OCI-LY1 (cell line): ENCODE measurements around the gene FCSK.
A peak's percentile ranks its signal among the peaks of the same experiment; 100 is the strongest.

Source experiments
- H2AFZ ChIP-seq: fragments of 200-600 bp; sonication (generic), shearing (Covaris generic); 2 replicates; pipeline ENCODE4 v1.6.0; 2014; ENCODE audit warnings: antibody characterized with exemption, mild to moderate bottlenecking, low read length
- H3F3A ChIP-seq: fragments of 200-600 bp; sonication (generic), shearing (Covaris generic); 2 replicates; pipeline ENCODE4 v1.6.0; 2014; ENCODE audit warnings: mild to moderate bottlenecking, antibody characterized with exemption, low read length, moderate library complexity; ENCODE audit not compliant: insufficient read depth
- H3K27ac ChIP-seq: fragments of 200-600 bp; sonication (generic); 2 replicates; pipeline ENCODE4 v1.5.1; 2014; ENCODE audit warnings: low read length, mixed run types, mild to moderate bottlenecking, low read depth; ENCODE audit not compliant: poor library complexity, severe bottlenecking
- H3K27me3 ChIP-seq: fragments of 200-600 bp; sonication (generic); 2 replicates; pipeline ENCODE4 v1.6.0; 2014; ENCODE audit warnings: antibody characterized with exemption, mild to moderate bottlenecking, low read length, moderate library complexity; ENCODE audit not compliant: insufficient read depth
- H3K36me3 ChIP-seq: fragments of 200-600 bp; sonication (generic); 2 replicates; pipeline ENCODE4 v1.6.1; 2014; ENCODE audit warnings: mild to moderate bottlenecking, antibody characterized with exemption, low read length, moderate library complexity, mixed read lengths; ENCODE audit not compliant: insufficient read depth
- H3K4me1 ChIP-seq: fragments of 200-600 bp; sonication (generic); 2 replicates; pipeline ENCODE4 v1.5.1; 2014; ENCODE audit warnings: mild to moderate bottlenecking, low read length, moderate library complexity; ENCODE audit not compliant: insufficient read depth, severe bottlenecking
- H3K4me2 ChIP-seq: fragments of 200-600 bp; sonication (generic), shearing (Covaris generic); 2 replicates; pipeline ENCODE4 v1.6.1; 2014; ENCODE audit warnings: low read length
- H3K4me3 ChIP-seq: fragments of 200-600 bp; sonication (generic); 2 replicates; pipeline ENCODE4 v1.5.1; 2014; ENCODE audit warnings: low read length, low read depth, mild to moderate bottlenecking, mixed read lengths; ENCODE audit not compliant: poor library complexity, severe bottlenecking
- H3K79me2 ChIP-seq: fragments of 200-600 bp; shearing (Covaris generic); 2 replicates; pipeline ENCODE4 v1.6.1; 2016; ENCODE audit warnings: mixed run types, low read length, mixed read lengths; ENCODE audit not compliant: insufficient read depth
- H3K9ac ChIP-seq: fragments of 200-600 bp; sonication (generic), shearing (Covaris generic); 2 replicates; pipeline ENCODE4 v1.6.1; 2014; ENCODE audit warnings: mild to moderate bottlenecking, low read length, mixed read lengths
- H3K9me2 ChIP-seq: fragments of 200-600 bp; sonication (generic), shearing (Covaris generic); 2 replicates; pipeline ENCODE4 v1.6.1; 2014; ENCODE audit warnings: low read depth, mild to moderate bottlenecking, low read length, mixed read lengths
- H3K9me3 ChIP-seq: fragments of 200-600 bp; shearing (Covaris generic); 2 replicates; pipeline ENCODE4 v1.6.1; 2014; ENCODE audit warnings: low read length, mixed read lengths
- H4K20me1 ChIP-seq: fragments of 200-600 bp; sonication (generic), shearing (Covaris generic); 2 replicates; pipeline ENCODE4 v1.6.0; 2016; ENCODE audit warnings: mild to moderate bottlenecking, low read length; ENCODE audit not compliant: insufficient read depth
- EZH2 ChIP-seq: fragments of 200-600 bp; sonication (generic), shearing (Covaris generic); IDR thresholded peaks from 2 replicates; pipeline ENCODE4 v1.8.0; 2017; ENCODE audit warnings: borderline replicate concordance, mixed run types, mild to moderate bottlenecking, antibody characterized with exemption, low read length, moderate library complexity, mixed read lengths
- TF ChIP-seq, protein P1 (sequence below): fragments of 200-600 bp; sonication (generic), shearing (Covaris generic); IDR thresholded peaks from 2 replicates; pipeline ENCODE4 v1.5.1; 2017; ENCODE audit warnings: mild to moderate bottlenecking, antibody characterized with exemption, low read length, moderate library complexity, mixed read lengths

The FCSK gene

DNA sequence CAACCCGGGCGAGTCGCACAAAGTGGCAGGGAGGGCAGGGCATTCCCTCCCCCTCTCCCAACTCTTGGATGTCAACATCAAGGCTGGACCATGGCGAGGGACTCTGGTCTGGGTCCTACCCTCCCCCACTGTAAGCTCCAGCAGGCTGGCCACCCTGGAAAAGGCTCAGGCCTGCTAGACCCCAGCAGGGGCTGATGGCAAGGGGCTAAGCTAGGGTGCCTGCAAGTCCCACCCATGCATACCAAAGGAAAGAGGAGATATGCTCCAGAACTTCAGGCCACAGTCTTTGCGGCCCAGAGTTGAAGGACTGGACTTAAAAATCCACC lies 35.4 kb upstream of the FCSK start:
- no peak overlapping the region; the same call in 1 of the 2 replicates for H3K4me2 ChIP-seq
- H3K27ac ChIP-seq, result peak overlapping the region; percentile 51
- no peaks in the 10 kb centered on the region for H4K20me1 ChIP-seq
- no peak overlapping the region for H3K4me3 ChIP-seq
- peaks cover 43% of the 10 kb centered on the region for H3K4me1 ChIP-seq
- H3K79me2 ChIP-seq, result no peaks in the 10 kb centered on the region
- no peak for TF ChIP-seq EZH2
- TF ChIP-seq, protein P1, sequence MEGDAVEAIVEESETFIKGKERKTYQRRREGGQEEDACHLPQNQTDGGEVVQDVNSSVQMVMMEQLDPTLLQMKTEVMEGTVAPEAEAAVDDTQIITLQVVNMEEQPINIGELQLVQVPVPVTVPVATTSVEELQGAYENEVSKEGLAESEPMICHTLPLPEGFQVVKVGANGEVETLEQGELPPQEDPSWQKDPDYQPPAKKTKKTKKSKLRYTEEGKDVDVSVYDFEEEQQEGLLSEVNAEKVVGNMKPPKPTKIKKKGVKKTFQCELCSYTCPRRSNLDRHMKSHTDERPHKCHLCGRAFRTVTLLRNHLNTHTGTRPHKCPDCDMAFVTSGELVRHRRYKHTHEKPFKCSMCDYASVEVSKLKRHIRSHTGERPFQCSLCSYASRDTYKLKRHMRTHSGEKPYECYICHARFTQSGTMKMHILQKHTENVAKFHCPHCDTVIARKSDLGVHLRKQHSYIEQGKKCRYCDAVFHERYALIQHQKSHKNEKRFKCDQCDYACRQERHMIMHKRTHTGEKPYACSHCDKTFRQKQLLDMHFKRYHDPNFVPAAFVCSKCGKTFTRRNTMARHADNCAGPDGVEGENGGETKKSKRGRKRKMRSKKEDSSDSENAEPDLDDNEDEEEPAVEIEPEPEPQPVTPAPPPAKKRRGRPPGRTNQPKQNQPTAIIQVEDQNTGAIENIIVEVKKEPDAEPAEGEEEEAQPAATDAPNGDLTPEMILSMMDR, result no peak
- no peaks in the 10 kb centered on the region for H3K9me2 ChIP-seq
- H2AFZ ChIP-seq, result no peak overlapping the region
- H3K36me3 ChIP-seq, result no peaks in the 10 kb centered on the region
- no peaks in the 10 kb centered on the region for H3K27me3 ChIP-seq
- no peaks in the 10 kb centered on the region for H3K9me3 ChIP-seq
- H3F3A ChIP-seq, result no peaks in the 10 kb centered on the region
- no peak overlapping the region; the same call in 1 of the 2 replicates for H3K9ac ChIP-seq

DNA sequence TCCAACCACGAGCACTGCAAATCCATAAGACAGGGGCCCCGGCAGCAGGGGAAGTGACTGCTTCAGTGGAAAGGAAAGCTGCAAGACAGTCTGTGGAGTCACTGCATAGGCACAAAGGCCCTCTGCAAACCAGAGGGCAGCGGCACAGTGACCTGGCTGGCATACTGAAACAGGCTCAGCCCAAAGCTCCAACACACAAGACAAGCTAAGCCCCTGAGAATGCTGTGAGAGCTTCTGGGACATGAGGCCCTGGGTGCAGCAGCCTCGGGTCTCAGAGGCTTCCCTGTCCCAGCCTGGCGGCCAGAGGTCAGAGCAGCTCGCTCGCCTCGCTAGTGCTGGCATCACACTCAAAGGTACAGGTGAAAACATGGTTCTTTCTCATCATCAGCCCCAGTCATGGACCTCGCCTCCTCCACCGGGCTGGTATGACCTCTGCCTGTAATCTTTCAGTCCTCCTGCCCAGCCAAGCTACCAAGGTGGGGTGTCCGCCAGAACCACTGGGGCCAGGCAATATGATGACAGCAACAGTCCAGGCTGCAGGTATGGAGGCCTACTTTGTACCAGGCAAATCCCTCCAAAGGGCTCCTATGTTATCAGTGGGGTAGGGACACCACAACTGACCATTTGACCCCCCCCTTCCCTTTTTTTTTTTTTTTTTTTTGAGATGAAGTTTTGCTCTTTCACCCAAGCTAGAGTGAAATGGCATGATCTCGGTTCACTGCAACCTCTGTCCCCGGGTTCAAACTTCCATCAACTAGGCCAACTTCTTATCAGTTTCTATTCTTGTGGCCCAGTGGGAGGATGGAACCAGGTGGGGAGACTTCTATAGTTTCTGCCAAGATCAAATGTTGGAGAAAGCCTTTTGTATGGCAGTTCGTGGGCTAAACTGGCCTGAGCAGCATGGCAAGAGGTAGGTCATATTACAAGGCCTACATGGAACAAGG lies 34.7 kb upstream of the FCSK start:
- Histone ChIP-seq H3K9me2 (no peaks in the 10 kb centered on the region), H3K9ac (no peak overlapping the region; the same call in 1 of the 2 replicates), H3K79me2 (no peaks in the 10 kb centered on the region), H3K4me1 (peaks cover 43% of the 10 kb centered on the region), H2AFZ (no peak overlapping the region), H3K27ac (peak overlapping the region; percentile 51), H3K4me2 (no peak overlapping the region; the same call in 1 of the 2 replicates), H3K36me3 (no peaks in the 10 kb centered on the region), H3K4me3 (no peak overlapping the region), H4K20me1 (no peaks in the 10 kb centered on the region), H3K27me3 (no peaks in the 10 kb centered on the region), H3K9me3 (no peaks in the 10 kb centered on the region), H3F3A (no peaks in the 10 kb centered on the region)
- TF ChIP-seq, protein P1, result no peak
- no peak for TF ChIP-seq EZH2

DNA sequence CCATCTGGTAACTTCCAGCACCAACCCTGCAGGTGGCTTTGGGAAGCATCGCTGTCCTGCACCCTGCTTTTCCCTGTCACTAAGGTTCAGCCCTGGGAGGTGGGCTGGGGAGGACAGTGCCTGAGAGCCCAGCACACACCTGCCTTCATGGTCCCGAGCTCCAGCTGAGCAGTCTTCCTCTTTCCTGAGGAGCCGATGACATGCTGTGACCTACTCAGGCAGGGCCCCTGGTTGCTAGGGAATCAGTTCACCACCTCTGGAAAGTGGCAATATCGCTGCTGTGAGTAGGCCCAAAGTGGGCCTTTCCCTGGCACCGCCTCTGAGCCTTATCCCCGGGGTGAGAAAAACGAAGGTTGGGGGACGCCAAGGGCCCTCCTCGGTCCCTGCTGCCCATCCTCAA lies 33.4 kb upstream of the FCSK start:
- H3K9ac ChIP-seq, result no peak overlapping the region

More for the DNA sequence above, 33.4 kb upstream of the FCSK start:
- Histone ChIP-seq H3K4me2 (no peak overlapping the region), H2AFZ (no peak overlapping the region), H3K79me2 (no peaks in the 10 kb centered on the region), H3K27me3 (no peaks in the 10 kb centered on the region), H3K4me1 (peaks cover 43% of the 10 kb centered on the region), H3K9me2 (no peaks in the 10 kb centered on the region), H3K36me3 (no peaks in the 10 kb centered on the region), H3F3A (no peaks in the 10 kb centered on the region), H3K4me3 (no peak overlapping the region), H3K9me3 (no peaks in the 10 kb centered on the region), H4K20me1 (no peaks in the 10 kb centered on the region), H3K27ac (no peak overlapping the region)
- no peak for TF ChIP-seq EZH2
- TF ChIP-seq, protein P1, result no peak
